ENCODE results near the gene NRBF2. TPM values are rescaled to one million over a fixed set of nuclear protein-coding genes. Genes with fewer than 3 reads are reported as not detected.

The NRBF2 gene
- total RNA-seq = 11.2 and 11.7 TPM in 2 replicates

DNA sequence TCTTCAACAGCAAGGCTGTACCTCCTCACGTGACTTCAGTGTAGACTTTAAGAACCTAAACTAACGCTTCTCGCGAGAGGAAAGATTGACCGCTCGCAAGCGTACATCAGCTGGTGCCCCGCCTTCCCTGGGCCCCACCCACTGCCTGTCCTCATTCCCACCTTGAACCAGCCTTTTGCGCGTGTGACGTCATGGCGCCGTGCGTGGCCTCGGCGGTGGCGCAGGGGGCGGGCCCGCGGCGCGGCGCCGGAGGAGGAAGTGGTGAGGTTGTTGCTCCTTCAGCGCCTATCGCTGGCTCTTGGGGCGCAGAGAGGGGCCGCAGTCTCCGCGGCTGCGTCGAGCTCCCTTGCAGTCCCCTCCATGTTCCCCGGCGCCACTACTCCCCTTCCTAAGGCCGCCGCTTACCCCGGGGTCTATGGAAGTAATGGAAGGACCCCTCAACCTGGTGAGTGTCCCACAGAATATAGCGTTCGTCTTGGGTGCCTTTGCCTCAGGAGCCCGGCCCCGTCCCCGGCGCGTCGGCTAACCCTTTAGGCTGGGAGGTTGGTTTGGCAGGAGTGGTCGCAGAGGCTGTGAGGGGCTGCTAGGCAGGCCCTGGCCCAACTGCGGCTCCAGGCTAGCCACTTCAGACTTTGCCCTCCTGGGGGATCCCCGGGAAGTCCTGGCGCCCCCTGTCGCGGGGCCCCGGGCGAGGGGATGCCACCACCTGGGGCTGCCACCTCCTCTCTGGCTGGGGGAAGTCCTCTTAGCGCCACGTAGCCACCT lies at the start of gene NRBF2:
TSS of gene NRBF2 (plus strand) at position 273 of the 765 bp plus-strand sequence. CDS start at position 416, 143 bp downstream.

Measured in mammary microvascular endothelial cell (primary cell).